Measurements from ENCODE around the gene DHX34.
"Not testable (repeated sequence)": the region's sequence is repeated elsewhere in the genome, so short reads cannot be mapped to it uniquely, and the experiment has no call there.

Gene DHX34, protein sequence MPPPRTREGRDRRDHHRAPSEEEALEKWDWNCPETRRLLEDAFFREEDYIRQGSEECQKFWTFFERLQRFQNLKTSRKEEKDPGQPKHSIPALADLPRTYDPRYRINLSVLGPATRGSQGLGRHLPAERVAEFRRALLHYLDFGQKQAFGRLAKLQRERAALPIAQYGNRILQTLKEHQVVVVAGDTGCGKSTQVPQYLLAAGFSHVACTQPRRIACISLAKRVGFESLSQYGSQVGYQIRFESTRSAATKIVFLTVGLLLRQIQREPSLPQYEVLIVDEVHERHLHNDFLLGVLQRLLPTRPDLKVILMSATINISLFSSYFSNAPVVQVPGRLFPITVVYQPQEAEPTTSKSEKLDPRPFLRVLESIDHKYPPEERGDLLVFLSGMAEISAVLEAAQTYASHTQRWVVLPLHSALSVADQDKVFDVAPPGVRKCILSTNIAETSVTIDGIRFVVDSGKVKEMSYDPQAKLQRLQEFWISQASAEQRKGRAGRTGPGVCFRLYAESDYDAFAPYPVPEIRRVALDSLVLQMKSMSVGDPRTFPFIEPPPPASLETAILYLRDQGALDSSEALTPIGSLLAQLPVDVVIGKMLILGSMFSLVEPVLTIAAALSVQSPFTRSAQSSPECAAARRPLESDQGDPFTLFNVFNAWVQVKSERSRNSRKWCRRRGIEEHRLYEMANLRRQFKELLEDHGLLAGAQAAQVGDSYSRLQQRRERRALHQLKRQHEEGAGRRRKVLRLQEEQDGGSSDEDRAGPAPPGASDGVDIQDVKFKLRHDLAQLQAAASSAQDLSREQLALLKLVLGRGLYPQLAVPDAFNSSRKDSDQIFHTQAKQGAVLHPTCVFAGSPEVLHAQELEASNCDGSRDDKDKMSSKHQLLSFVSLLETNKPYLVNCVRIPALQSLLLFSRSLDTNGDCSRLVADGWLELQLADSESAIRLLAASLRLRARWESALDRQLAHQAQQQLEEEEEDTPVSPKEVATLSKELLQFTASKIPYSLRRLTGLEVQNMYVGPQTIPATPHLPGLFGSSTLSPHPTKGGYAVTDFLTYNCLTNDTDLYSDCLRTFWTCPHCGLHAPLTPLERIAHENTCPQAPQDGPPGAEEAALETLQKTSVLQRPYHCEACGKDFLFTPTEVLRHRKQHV

DNA sequence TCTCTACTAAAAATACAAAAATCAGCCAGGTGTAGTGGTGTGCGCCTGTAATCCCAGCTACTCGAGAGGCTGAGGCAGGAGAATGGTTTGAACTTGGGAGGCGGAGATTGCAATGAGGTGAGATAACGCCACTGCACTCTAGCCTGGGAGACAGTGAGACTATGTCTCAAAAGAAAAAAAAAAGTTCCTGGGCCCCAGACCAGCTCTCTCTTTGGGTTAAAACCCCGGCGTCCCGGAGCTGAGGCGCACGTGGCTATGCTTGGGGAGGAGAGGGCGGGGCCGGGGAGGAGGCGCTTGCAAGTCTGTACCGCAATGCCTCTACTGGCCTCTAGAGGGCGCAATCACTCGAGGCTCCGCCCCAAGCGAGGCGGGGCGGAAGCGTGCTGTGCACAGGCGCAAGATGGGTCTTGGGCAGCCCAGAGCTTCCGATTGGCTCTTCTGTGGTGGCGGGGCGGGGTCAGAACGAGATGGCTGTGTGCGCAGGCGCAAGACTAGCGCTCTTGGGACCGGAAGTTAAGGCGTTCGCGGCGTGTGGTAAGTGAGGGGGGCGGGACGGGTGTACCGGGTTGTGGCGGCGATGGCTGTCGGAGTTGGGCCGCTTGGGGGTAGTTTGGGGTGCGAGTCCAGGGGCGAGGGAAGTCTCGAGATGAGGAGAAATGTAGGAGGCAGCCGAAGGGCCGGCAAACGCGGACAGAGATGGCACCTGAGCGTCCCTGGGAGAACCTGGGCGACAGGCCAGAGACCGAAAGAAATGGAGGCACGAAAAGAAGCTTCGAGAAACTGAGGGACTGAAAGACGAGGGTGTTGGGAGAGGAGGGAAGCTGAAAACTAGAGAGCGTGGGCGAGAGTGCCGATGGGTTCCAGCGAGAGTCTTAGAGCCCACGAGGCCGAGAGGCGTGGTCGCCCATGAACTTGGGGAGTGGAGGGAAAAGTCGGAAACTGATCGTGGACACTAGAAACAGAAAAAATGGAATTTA, at the start of gene DHX34:
Gene DHX34 (plus strand): TSS at position 497 of the 977 bp plus-strand sequence. CDS start 3,716 bp downstream, outside the sequence.
- DNase-seq = peak; percentile 94

DNA sequence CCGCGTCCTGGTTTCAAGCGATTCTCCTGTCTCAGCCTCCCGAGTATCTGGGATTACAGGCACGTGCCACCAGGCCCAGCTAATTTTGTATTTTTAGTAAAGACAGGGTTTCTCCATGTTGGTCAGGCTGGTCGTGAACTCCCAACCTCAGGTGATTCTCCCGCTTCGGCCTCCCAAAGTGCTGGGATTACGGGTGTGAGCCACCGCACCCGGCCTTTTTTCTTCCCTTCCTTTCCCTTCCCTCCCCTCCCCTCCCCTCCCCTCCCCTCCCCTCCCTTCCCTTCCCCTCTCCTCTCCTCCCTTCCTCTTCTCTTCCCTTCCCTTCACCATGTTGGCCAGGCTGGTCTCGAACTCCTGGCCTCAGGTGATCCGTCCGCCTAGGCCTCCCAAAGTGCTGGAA, 48.2 kb upstream of the DHX34 start:
- not testable (repeated sequence) for DNase-seq

DNA sequence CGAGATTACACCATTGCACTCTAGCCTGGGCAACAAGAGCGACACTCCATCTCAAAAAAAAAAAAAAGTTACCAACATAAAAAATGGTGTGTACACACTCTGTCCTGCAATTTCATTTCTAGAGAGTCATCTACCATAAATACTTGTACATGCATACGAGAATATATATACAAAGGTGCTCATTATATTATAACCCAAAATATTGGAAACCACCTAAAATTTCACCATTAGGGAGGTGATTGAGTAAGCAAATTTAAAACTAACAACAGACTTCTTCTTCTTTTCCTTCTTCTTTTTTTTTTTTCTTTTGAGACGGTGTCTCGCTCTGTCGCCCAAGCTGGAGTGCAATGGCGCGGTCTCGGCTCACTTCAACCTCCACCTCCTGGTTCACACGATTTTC, 46.9 kb upstream of the DHX34 start:
- DNase-seq = no peak

DNA sequence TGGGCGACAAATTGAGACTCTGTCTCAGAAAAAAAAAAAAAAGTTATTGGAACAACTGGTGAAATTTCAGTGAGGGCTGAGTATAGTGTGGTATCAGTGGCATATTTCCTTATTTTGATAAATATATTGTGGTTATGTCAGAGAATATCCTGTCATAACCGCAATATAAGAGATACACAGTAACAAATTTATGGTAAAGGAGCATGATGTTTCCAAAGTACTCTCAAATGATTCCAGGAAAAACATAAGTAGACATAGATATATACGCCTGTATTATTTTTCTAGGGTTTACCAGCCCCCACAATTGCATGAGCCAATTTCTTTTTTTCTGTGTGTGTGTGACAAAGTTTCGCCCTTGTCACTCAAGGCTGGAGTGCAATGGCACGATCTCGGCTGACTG, 45.1 kb upstream of the DHX34 start:
- DNase-seq = no peak

DNA sequence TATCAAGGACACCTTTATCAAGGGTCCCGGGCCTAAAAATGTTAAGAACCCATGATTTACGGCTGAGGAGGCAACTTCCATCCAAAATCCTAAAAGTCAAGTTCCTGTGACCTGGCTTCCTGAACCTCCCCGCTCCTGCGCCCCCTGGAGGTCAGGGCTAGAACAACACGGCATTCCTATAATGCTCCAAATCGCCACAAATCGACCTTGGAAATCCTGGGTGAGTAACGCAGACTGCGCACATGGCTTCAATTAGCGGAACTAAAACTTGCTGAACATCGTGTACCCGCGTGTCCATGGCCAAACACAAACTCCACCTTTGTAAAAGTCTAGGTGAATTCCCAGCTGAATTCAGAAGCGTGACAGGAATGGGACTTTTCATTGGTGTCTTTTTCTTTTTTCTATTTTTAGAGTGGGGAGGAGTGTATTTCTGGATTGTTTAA, 43.8 kb upstream of the DHX34 start:
- DNase-seq = peak; percentile 46

DNA sequence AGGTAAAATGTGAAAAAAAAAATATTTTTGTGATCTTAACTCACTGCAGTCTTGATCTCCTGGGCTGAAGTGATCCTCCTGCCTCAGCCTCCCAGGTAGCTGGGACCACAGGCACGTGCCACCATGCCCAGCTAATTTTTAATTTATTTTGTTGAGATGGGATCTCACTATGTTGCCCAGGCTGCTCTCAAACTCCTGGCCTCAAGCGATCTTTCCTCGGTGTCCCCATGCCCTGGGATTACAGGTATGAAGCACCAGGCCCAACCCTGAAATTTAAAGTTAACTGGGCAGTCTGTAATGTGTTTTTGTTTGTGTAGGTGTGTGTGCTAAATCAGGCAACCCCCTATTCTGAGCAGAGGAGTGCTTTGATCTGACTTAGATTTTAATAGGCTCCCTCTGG, 42.8 kb upstream of the DHX34 start:
- DNase-seq = no peak

DNA sequence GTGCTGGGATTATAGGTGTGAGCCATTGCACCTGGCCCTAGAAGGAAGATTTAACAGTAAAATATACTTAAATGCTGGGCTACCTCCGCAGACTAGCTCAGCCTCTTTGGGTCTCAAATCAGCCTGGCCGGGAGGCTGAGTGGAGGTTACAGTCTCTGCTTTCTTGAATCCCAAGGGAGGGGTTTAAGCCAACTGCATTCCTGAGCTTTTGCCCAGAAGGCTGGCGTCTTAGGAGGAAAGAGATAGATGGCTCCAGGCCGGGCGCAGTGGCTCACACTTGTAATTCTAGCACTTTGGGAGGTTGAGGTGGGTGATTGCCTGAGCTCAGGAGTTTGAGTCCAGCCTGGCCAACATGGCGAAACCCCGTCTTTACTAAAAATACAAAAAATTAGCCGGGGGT, 40.1 kb upstream of the DHX34 start:
- no peak for DNase-seq

DNA sequence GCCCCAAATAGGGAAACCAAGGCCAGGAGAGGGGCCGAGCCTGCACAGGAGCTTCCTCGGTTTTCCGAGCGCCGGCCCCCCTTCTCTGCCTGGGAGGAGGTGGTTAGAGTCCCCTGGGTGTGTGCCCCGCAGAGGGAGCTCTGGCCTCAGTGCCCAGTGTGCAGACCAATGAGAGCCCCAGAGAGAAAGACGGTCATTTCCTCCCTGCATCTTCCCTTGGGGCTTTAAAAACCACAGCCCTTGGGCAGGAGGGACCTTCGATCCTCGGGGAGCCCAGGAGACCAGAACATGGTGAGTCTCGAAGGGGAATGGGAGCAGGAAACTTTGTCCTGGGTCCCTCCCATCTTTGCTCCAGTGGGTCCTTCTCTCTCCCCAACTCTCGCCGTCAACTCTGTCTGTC, 39.5 kb upstream of the DHX34 start, which contains the start of gene C5AR1:
Gene C5AR1 (plus strand): TSS at position 254 of the 400 bp plus-strand sequence. CDS start 35 bp downstream, at position 289.
- no peak for DNase-seq

DNA sequence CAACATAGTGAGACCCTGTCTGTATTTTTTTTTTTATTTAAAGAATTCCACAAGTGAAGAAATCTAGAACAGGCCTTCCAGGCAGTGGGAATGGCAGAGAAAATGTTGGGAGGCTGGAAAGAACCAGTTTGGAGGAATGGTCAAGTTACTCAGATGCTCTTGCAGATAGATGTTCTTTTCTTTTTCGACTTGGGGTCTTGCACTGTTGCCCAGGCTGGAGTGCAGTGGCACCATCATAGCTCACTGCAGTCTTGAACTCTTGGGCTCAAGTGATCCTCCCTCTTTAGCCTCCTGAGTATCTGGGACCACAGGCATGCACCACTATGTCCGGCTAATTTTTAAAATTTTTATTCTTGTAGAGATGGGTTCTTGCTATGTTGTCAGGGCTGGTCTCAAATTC, 38.8 kb upstream of the DHX34 start:
- DNase-seq = no peak

DNA sequence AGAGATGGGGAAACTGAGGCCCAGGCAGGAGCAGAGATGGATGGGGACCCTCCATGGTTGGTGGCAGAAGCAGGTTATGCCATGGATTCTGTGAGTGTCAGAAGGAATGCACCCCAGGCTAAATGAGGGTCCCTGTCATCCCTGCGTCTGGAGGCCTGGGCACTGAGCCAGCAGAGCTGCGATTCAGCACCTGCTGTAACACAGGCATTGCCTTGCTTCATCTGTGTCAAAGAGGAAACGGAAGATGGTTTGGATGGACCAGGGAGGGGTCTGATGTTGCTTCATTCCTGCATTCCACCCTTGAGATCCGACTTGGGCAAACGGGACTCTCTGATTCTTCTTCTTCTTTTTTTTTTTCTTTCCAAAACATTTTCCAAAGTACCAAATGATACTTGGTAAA, 38.3 kb upstream of the DHX34 start:
- peak; percentile 37 for DNase-seq

DNA sequence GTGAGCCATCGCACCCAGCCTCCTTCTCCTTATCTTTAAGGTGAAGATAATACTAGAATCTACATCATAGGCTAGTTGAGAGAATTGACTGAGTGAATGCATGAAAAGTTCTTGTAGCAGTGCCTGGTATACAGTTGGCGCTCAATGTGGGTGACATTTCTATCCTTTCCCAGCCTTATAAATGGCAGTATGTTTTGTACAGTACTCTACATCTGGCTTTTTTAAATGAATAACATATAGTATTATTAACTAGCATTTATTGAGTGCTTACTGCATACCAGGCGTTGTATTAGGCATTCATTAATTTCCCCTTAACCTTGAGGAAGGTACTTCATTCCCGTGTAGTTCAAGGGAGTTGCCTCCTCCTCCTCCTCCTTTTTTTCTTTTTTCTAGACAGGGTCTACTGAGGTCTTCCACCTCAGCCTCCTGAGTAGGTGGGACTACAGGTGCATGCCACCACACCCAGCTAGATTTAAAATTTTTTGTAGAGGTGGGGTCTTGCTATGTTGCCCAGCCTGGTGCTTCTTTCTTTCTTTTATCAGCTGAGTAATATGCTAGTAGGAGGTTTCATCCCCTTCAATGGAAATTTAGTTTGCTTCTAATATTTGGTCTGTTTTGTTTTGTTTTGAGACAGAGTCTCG, 36.6 kb upstream of the DHX34 start:
- DNase-seq = no peak

DNA sequence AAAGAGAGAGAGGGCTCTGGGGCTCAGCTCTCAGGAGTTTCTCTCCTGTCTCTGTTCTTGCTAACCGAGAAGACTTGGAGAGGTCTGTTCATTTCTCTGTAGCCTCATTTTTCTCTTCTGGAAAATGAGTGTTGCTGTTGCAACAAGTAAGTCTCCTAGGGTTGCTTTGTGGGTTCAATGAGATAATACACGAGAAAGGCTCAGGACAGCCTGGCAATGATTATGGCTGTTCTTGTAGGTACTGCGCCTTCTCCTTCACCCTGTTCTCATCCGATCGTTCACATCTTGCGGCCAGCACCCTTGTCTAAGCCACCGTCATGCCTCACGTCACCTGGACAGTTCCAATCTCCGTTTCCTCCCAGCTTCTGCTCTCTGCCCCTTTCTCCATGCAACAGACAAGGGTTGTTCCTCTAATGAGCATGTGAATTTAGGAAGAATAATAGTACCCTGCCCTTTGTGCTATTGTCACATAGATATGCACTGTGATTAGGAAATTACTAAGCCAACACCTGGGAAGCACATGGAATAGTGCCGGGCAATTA, 35.3 kb upstream of the DHX34 start:
- no peak for DNase-seq

DNA sequence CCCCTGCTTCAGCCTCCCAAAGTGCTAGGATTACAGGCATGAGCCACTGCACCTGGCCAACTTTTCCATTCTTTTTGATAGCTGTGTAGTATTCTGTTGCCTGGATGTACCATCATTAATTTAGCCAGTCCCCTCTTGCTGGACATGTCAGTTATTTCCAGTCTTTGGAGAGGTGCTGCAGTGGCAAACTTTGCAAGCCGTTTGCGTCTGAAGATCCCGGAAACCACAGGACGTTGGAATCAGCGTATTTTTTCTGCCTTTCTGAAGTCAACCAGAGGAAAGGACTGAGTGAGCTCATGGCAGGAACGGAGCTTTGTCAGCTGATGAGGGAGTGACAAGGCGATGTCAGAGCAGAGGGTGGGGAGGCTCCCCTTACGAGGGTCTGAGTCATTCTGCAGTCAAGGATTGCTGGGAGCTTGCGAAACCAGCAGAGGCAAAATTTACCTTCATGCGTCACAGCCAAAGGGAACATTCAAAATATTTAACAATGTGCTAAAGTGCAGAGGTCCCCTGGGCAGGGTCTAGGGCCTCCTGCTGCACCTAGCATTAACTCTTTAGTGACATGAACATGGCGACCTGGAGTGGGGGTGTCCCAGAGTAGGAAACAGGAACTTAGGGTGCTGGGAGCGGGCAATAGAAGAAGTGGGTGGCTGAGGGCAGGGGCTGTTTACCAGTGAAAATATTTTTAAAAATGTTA, 33.8 kb upstream of the DHX34 start:
- DNase-seq = no peak

DNA sequence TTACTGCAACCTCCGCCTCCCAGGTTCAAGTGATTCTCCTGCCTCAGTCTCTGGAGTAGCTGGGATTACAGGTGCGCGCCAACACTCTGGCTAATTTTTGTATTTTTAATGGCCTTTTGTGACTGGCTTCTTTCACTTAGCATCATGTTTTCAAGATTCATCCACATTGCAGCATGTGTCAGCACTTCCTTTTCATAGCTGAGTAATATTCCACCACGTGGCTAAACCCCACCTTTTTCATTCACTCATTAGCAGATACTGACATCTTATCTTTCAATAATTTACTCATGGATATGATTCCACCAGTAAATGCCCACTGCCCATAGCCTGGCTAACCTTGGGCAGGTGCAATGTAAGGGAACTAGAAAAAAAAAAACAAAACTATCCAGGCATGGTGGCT, 32.6 kb upstream of the DHX34 start:
- no peak for DNase-seq

DNA sequence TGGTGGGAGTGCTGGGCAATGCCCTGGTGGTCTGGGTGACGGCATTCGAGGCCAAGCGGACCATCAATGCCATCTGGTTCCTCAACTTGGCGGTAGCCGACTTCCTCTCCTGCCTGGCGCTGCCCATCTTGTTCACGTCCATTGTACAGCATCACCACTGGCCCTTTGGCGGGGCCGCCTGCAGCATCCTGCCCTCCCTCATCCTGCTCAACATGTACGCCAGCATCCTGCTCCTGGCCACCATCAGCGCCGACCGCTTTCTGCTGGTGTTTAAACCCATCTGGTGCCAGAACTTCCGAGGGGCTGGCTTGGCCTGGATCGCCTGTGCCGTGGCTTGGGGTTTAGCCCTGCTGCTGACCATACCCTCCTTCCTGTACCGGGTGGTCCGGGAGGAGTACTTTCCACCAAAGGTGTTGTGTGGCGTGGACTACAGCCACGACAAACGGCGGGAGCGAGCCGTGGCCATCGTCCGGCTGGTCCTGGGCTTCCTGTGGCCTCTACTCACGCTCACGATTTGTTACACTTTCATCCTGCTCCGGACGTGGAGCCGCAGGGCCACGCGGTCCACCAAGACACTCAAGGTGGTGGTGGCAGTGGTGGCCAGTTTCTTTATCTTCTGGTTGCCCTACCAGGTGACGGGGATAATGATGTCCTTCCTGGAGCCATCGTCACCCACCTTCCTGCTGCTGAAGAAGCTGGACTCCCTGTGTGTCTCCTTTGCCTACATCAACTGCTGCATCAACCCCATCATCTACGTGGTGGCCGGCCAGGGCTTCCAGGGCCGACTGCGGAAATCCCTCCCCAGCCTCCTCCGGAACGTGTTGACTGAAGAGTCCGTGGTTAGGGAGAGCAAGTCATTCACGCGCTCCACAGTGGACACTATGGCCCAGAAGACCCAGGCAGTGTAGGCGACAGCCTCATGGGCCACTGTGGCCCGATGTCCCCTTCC, 28.9 kb upstream of the DHX34 start:
- no peak for DNase-seq

DNA sequence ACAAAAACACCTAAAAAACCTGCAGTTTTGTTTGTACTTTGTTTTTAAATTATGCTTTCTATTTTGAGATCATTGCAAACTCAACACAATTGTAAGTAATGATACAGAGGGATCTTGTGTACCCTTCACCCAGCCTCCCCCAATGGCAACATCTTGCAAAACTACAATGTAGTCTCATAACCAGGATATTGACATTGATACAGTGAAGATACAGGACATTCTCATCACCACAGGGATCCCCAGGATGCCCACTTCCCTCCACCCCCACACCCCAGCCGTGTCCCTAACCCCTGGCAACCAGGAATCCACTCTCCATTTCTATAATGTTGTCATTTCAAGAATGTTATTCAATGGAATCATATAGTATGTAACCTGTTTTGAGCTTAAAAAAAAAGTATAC, 27.5 kb upstream of the DHX34 start:
- no peak for DNase-seq

DNA sequence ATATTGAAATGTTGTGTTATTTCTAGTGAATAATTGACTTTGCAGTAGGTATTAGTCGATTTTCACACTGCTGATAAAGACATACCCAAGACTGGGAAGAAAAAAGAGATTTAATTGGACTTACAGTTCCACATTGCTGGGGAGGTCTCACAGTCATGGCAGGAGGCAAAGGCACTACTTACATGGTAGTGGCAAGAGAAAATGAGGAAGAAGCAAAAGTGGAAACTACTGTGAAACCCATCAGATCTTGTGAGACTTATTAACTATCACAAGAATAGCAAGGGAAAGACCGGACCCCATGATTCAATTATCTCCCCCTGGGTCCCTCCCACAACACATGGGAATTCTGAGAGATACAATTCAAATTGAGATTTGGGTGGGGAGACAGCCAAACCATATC, 27.1 kb upstream of the DHX34 start:
- DNase-seq = no peak

DNA sequence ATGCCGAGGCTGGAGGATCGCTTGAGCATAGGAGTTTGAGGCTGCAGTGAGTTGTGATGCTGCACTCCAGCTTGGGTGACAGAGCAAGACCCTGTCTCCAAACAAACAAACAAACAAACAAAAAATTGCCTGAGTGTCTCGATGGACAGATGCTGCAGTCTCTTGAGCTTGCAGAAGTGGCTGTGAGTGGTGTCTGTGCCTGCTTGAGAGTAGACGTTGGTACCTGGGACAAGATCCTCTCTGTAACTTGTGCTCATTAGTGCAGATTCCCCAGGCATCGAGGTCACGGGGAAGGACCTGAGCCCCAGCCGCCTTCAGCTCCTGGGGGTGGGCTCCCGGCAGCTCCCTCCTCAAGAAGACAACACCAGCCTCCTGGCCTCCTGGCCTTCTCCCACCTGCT, 25.7 kb upstream of the DHX34 start:
- no peak for DNase-seq

DNA sequence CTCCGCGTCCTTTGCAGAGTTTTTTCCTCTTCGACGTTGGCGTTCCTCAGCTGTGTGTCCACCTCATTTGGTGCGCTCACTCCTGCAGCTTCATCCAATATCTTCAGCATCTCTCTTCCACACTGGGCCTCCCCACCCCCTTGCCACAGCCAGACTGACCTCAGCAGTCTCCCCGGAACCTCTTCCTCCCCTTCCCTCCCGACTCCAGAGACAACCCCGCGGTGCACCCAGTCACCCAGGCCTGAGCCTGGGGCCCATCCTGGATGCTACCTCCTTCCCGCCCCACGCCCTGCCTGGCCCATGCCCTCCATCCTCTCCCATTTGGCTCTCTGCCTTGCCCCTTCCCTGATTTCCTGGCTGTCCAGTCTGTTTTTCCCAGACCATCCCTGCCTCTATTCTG, 25.2 kb upstream of the DHX34 start:
- no peak for DNase-seq
